ENCODE data around the gene NRN1L. TPM values are rescaled to one million over a fixed set of nuclear protein-coding genes. Genes with fewer than 3 reads are reported as not detected.

The NRN1L gene
- total and polyA plus RNA-seq, 2 donors (not counting 1 experiment from before 2014, with no cell fraction given) = 0.10 to 0.17 TPM

- H3K27ac ChIP-seq (ENCODE audit: insufficient read depth, low read length) = no peak overlapping the region
- no peaks in the 10 kb centered on the region for H3K27me3 ChIP-seq (ENCODE audit: control insufficient read depth, insufficient read depth, low read length)
- peaks cover 16% of the 10 kb centered on the region for H3K4me1 ChIP-seq (ENCODE audit: control insufficient read depth, extremely low read depth, insufficient read depth, low read length)
- peaks cover 1% of the 10 kb centered on the region for H3K36me3 ChIP-seq (ENCODE audit: control insufficient read depth, insufficient read depth, low read length)
- peaks cover 2% of the 10 kb centered on the region for H4K20me1 ChIP-seq (ENCODE audit: control insufficient read depth, extremely low read depth, insufficient read depth, low read length)
- no peak overlapping the region for H2AFZ ChIP-seq (ENCODE audit: low read length)
- DNase-seq (ENCODE audit: low read depth in 2 of 2) = peak in 1 of 2 donors; percentile 26
- H3K9me3 ChIP-seq (ENCODE audit: control insufficient read depth, insufficient read depth, low read depth, low read length) = no peaks in the 10 kb centered on the region
- TF ChIP-seq CTCF (conservative IDR thresholded peaks at IDR 0.05 in 1 of 2, IDR thresholded peaks at IDR 0.05 in 1 of 2; ENCODE audit: low read depth in 1 of 2, low read length in 2 of 2) (no peak), EZH2 (IDR thresholded peaks at IDR 0.05; ENCODE audit: low read length, missing control alignments) (no peak)
- no peak overlapping the region for H3K9ac ChIP-seq (ENCODE audit: insufficient read depth, low read length)
- H3K4me2 ChIP-seq (ENCODE audit: extremely low read depth, insufficient read depth, low read length) = no peak overlapping the region
- no peak overlapping the region for H3K4me3 ChIP-seq (replicated peaks in 1 of 4; ENCODE audit: control extremely low read depth in 1 of 4, insufficient read depth in 1 of 4, low read depth in 3 of 4, low read length in 4 of 4)
- H3K79me2 ChIP-seq (ENCODE audit: control insufficient read depth, insufficient read depth, low read length) = peaks cover 9% of the 10 kb centered on the region
Observed at GRCh38 chr16:67915831-67916723, 31.4 kb downstream of the NRN1L start.

- DNase-seq (ENCODE audit: low read depth in 2 of 2) = peak in 1 of 2 donors; percentile 20
- no peak overlapping the region for H2AFZ ChIP-seq (ENCODE audit: low read length)
- H3K4me3 ChIP-seq (replicated peaks in 1 of 4; ENCODE audit: control extremely low read depth in 1 of 4, insufficient read depth in 1 of 4, low read depth in 3 of 4, low read length in 4 of 4) = no peak overlapping the region
- peaks cover 9% of the 10 kb centered on the region for H3K79me2 ChIP-seq (ENCODE audit: control insufficient read depth, insufficient read depth, low read length)
- H3K4me2 ChIP-seq (ENCODE audit: extremely low read depth, insufficient read depth, low read length) = peak overlapping the region; percentile 20
- H3K36me3 ChIP-seq (ENCODE audit: control insufficient read depth, insufficient read depth, low read length) = peaks cover 1% of the 10 kb centered on the region
- peaks cover 16% of the 10 kb centered on the region for H3K4me1 ChIP-seq (ENCODE audit: control insufficient read depth, extremely low read depth, insufficient read depth, low read length)
- H3K27me3 ChIP-seq (ENCODE audit: control insufficient read depth, insufficient read depth, low read length) = no peaks in the 10 kb centered on the region
- H3K9ac ChIP-seq (ENCODE audit: insufficient read depth, low read length) = no peak overlapping the region
- H3K27ac ChIP-seq (ENCODE audit: insufficient read depth, low read length) = peak overlapping the region; percentile 59
- H4K20me1 ChIP-seq (ENCODE audit: control insufficient read depth, extremely low read depth, insufficient read depth, low read length) = peaks cover 2% of the 10 kb centered on the region
- H3K9me3 ChIP-seq (ENCODE audit: control insufficient read depth, insufficient read depth, low read depth, low read length) = no peaks in the 10 kb centered on the region
- TF ChIP-seq EZH2 (IDR thresholded peaks at IDR 0.05; ENCODE audit: low read length, missing control alignments) (no peak), CTCF (conservative IDR thresholded peaks at IDR 0.05 in 1 of 2, IDR thresholded peaks at IDR 0.05 in 1 of 2; ENCODE audit: low read depth in 1 of 2, low read length in 2 of 2) (peak in 1 of 2 donors; percentile 4)
Observed at GRCh38 chr16:67917140-67917851, 32.6 kb downstream of the NRN1L start.

- H3K9me3 ChIP-seq (ENCODE audit: control insufficient read depth, insufficient read depth, low read depth, low read length) = no peaks in the 10 kb centered on the region
- no peak overlapping the region for H3K9ac ChIP-seq (ENCODE audit: insufficient read depth, low read length)
- peak overlapping the region; percentile 33 for H3K4me2 ChIP-seq (ENCODE audit: extremely low read depth, insufficient read depth, low read length)
- H2AFZ ChIP-seq (ENCODE audit: low read length) = no peak overlapping the region
- peak; percentile 50 to 81 for DNase-seq (ENCODE audit: low read depth in 2 of 2)
- peak overlapping the region; percentile 59 for H3K27ac ChIP-seq (ENCODE audit: insufficient read depth, low read length)
- peaks cover 9% of the 10 kb centered on the region for H3K79me2 ChIP-seq (ENCODE audit: control insufficient read depth, insufficient read depth, low read length)
- H4K20me1 ChIP-seq (ENCODE audit: control insufficient read depth, extremely low read depth, insufficient read depth, low read length) = peaks cover 2% of the 10 kb centered on the region
- peaks cover 16% of the 10 kb centered on the region for H3K4me1 ChIP-seq (ENCODE audit: control insufficient read depth, extremely low read depth, insufficient read depth, low read length)
- no peaks in the 10 kb centered on the region for H3K27me3 ChIP-seq (ENCODE audit: control insufficient read depth, insufficient read depth, low read length)
- peaks cover 1% of the 10 kb centered on the region for H3K36me3 ChIP-seq (ENCODE audit: control insufficient read depth, insufficient read depth, low read length)
- no peak for TF ChIP-seq EZH2 (IDR thresholded peaks at IDR 0.05; ENCODE audit: low read length, missing control alignments)
- no peak for TF ChIP-seq CTCF (conservative IDR thresholded peaks at IDR 0.05 in 1 of 2, IDR thresholded peaks at IDR 0.05 in 1 of 2; ENCODE audit: low read depth in 1 of 2, low read length in 2 of 2)
- H3K4me3 ChIP-seq (replicated peaks in 1 of 4; ENCODE audit: control extremely low read depth in 1 of 4, insufficient read depth in 1 of 4, low read depth in 3 of 4, low read length in 4 of 4) = no peak overlapping the region
Observed at GRCh38 chr16:67917852-67918236, 33.2 kb downstream of the NRN1L start.
